B cell (primary cell): ENCODE data around the gene STAB1. TPM values are rescaled to one million over a fixed set of nuclear protein-coding genes. Genes with fewer than 3 reads are reported as not detected.

ENCODE experiments used
- ATAC-seq: fragments of 200-7000 bp; cut with Tn5 transposase; one replicate; pipeline ENCODE4 v1.10.0; 2021; ENCODE audit warnings: low read depth, mild to moderate bottlenecking, moderate number of reproducible peaks, moderate library complexity
- CTCF ChIA-PET: fragments of 350-600 bp; sonication (Branson Sonifier 250); formaldehyde crosslinking; loops from one replicate; lab custom pipeline; 2021; ENCODE audit warnings: antibody characterized with exemption, inconsistent platforms; lab: Charles Lee
- POLR2A ChIA-PET: fragments of 350-600 bp; sonication (Branson Sonifier 250); formaldehyde crosslinking; loops from one replicate; lab custom pipeline; 2021; ENCODE audit warnings: antibody characterized with exemption; lab: Charles Lee
- DNase-seq: peaks from one replicate; pipeline ENCODE4 v3.0.0; 2013
- H2AFZ ChIP-seq: 2 replicates; pipeline ENCODE4 v1.6.1; 2012; ENCODE audit warnings: mild to moderate bottlenecking, low read depth, low read length; ENCODE audit not compliant: insufficient read depth, poor library complexity, severe bottlenecking
- H3K27ac ChIP-seq, 2 donors: 1 replicate in 1 of 2; 2 replicates in 1 of 2; pipeline ENCODE4 v1.5.1; 2012 to 2013; ENCODE audit warnings: low read length in 2 of 2, mild to moderate bottlenecking in 2 of 2, moderate library complexity in 1 of 2
- H3K27me3 ChIP-seq, 4 experiments: fragments of 200-600 bp in 1 of 4; sonication (generic) in 1 of 4; replicated peaks in 1 of 4; 1 replicate in 2 of 4; 2 replicates in 2 of 4; pipeline versions ENCODE4 v1.6.1 to v1.7.0; 2013 to 2016; ENCODE audit warnings: low read length in 3 of 4, mild to moderate bottlenecking in 2 of 4, mixed read lengths in 1 of 4, moderate library complexity in 1 of 4; ENCODE audit not compliant: insufficient read depth in 4 of 4, control insufficient read depth in 3 of 4; ENCODE audit errors: control extremely low read depth in 1 of 4
- H3K36me3 ChIP-seq, 2 experiments: replicated peaks in 1 of 2; 1 replicate in 1 of 2; 2 replicates in 1 of 2; pipeline versions ENCODE4 v1.6.1 to v1.7.1; 2013; ENCODE audit warnings: low read length in 1 of 2; ENCODE audit not compliant: insufficient read depth in 2 of 2, control insufficient read depth in 1 of 2; ENCODE audit errors: control extremely low read depth in 1 of 2, extremely low read depth in 1 of 2
- H3K4me1 ChIP-seq, 2 donors: fragments of 200-600 bp in 1 of 2; sonication (generic) in 1 of 2; 1 replicate in 1 of 2; 2 replicates in 1 of 2; pipeline versions ENCODE4 v1.5.1 to v1.6.1; 2013 to 2017; ENCODE audit warnings: low read length in 2 of 2; ENCODE audit not compliant: control insufficient read depth in 2 of 2, insufficient read depth in 2 of 2
- H3K4me2 ChIP-seq: replicated peaks from 2 replicates; pipeline ENCODE3; 2012; ENCODE audit warnings: mild to moderate bottlenecking, low read depth, low read length; ENCODE audit not compliant: poor library complexity, severe bottlenecking
- H3K4me3 ChIP-seq, 5 experiments: fragments of 200-600 bp in 1 of 5; sonication (generic) in 1 of 5; 1 replicate in 3 of 5; 2 replicates in 2 of 5; pipeline versions ENCODE4 v1.5.1 to v1.7.0; 2011 to 2016; ENCODE audit warnings: low read length in 4 of 5, mild to moderate bottlenecking in 4 of 5, low read depth in 2 of 5, control low read depth in 1 of 5, moderate library complexity in 1 of 5; ENCODE audit not compliant: insufficient read depth in 1 of 5; ENCODE audit errors: control extremely low read depth in 1 of 5, extremely low read depth in 1 of 5
- H3K79me2 ChIP-seq: fragments of 200-600 bp; sonication (generic); one replicate; pipeline ENCODE4 v1.6.0; 2016; ENCODE audit warnings: low read length; ENCODE audit not compliant: control insufficient read depth, insufficient read depth
- H3K9ac ChIP-seq: fragments of 200-600 bp; sonication (generic); 2 replicates; pipeline ENCODE4 v1.6.1; 2017; ENCODE audit warnings: mild to moderate bottlenecking, low read length, moderate library complexity
- H3K9me3 ChIP-seq, 3 donors: one replicate each; pipeline versions ENCODE4 v1.6.1 to v1.7.1; 2013; ENCODE audit warnings: low read length in 2 of 3; ENCODE audit not compliant: control insufficient read depth in 2 of 3, insufficient read depth in 1 of 3; ENCODE audit errors: control extremely low read depth in 1 of 3
- H4K20me1 ChIP-seq: 2 replicates; pipeline ENCODE4 v1.6.0; 2012; ENCODE audit warnings: mild to moderate bottlenecking, low read length; ENCODE audit not compliant: insufficient read depth, control insufficient read depth, poor library complexity, severe bottlenecking
- H3K27ac Mint-ChIP-seq: one replicate; pipeline ENCODE4 v1.8.0; 2021; ENCODE audit warnings: mixed read lengths
- H3K27me3 Mint-ChIP-seq: one replicate; pipeline ENCODE4 v1.8.0; 2021; ENCODE audit warnings: mixed read lengths
- H3K4me1 Mint-ChIP-seq: one replicate; pipeline ENCODE4 v1.8.0; 2021; ENCODE audit warnings: mixed read lengths
- H3K4me3 Mint-ChIP-seq: one replicate; pipeline ENCODE4 v1.8.0; 2021; ENCODE audit warnings: mixed read lengths
- H3K9me3 Mint-ChIP-seq: one replicate; pipeline ENCODE4 v1.8.0; 2022; ENCODE audit warnings: mixed read lengths; ENCODE audit not compliant: insufficient read depth
- CTCF ChIP-seq: fragments of 200-600 bp; IDR thresholded peaks from one replicate; pipeline ENCODE4 v1.8.0; 2022; ENCODE audit warnings: antibody characterized with exemption, mild to moderate bottlenecking
- EZH2 ChIP-seq: IDR thresholded peaks from 2 replicates; pipeline ENCODE4 v1.6.1; 2012; ENCODE audit warnings: borderline replicate concordance, low read depth, mild to moderate bottlenecking, moderate library complexity, low read length; ENCODE audit not compliant: insufficient read depth, poor library complexity, severe bottlenecking
- WGBS: methylation state at CpG from one replicate; pipeline ENCODE4 v1.1.5; 2013; ENCODE audit warnings: missing lambda C conversion rate; ENCODE audit not compliant: insufficient coverage; 5-methylcytosine and 5-hydroxymethylcytosine counted together
- intact Hi-C: fragments of 100-400 bp; cut with micrococcal nuclease; formaldehyde crosslinking; loops from one replicate; pipeline ENCODE4 v1.10.0; 2022
- polyA plus RNA-seq: library from polyadenylated mRNA; depleted of rRNA; stranded (reverse); fragments of >200 nt; gene quantifications from 2 replicates; pipeline ENCODE4 v1.2.3, GENCODE V29; 2012
- total RNA-seq, 2 donors: library from RNA; stranded (reverse); fragments of 120-200 nt in 1 of 2; gene quantifications; 1 replicate in 1 of 2; 2 replicates in 1 of 2; pipeline versions ENCODE4 v1.2.3 to v1.2.4, GENCODE V29; 2013 to 2022

Gene STAB1
- total and polyA plus RNA-seq, 2 donors (not counting 1 experiment from before 2014, with no cell fraction given): 3.8 to 4.5 TPM

DNA sequence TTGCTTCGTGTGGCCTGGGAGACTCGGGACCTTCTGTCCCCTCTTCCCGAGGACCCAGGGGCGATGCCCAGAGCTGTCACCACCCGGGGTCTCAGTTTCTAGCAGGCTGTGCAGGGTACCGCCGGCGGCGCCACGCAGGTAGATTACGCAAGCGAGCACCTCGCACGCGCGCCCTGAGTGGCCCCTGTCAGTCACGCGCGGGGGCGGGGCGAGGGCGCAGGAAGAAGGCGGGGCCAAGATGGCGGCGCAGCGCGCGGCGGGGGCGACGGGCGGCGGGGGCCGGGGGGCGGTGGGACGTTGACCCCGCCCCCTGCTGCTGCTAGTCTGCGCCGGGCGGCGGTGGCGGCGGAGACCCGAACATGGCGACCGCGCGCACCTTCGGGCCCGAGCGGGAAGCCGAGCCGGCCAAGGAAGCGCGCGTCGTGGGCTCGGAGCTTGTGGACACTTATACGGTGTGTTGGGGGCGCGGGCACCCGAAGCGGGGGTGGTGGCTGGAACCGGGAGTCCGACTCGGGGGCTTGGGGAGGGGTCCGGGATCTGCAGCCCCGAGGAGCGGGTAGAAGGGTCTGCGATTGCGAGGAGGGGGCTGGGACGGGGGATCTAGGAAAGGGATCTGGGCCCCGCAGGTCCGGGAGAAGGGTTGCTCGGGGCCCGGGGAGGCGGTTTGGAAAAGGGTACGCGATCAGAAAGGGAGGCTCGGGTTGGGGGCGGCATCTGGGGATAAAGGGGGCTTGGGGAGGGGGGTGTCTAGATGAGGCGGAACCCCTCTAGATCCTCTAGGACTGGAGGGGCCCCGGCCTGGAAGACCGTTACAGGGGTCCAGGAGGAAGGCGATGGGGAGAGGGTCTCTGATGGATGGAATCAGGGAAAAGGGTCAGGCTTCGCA is 39.6 kb upstream of the STAB1 start, which contains the start of gene NISCH:
Gene NISCH (plus strand): TSS at position 322 of the 886 bp plus-strand sequence. CDS start 38 bp downstream, at position 360.
- peak within 1 kb of the TSS; percentile 97 for H2AFZ ChIP-seq

More for the DNA sequence above, 39.6 kb upstream of the STAB1 start, which contains the start of gene NISCH:
- peak within 1 kb of the TSS; percentile 86 for H3K4me2 ChIP-seq
- H3K4me1 ChIP-seq: peaks cover 16 to 27% of the 10 kb centered on the region in 2 donors
- H3K4me1 Mint-ChIP-seq: peaks cover 38% of the 10 kb centered on the region
- intact Hi-C loops: loop anchor here (1.0 to 5.0 kb wide), 4 partner anchors 10 to 232 kb away; partner anchors contain the start of genes GNL3, PBRM1, SEMA3G and TLR9
- H3K27me3 Mint-ChIP-seq: no peaks in the 10 kb centered on the region
- under 1% methylated on average over 86 of the region's 86 CpGs for WGBS
- TF ChIP-seq EZH2 (no peak), CTCF (no peak)
- DNase-seq (peak; percentile 94), ATAC-seq (peak; percentile 97)
- ChIA-PET CTCF (interaction anchor here (0.8 to 5.1 kb wide), 3 partner anchors 9 to 202 kb away, joined by 3 to 23 read pairs (median 3); partner anchors contain the start of gene SEMA3G), POLR2A (interaction anchor here (0.6 kb wide), 1 partner anchor 512 kb away, joined by 3 read pairs; no protein-coding TSS in a partner anchor)
- H3K9me3 Mint-ChIP-seq: no peaks in the 10 kb centered on the region
- H3K36me3 ChIP-seq: peaks cover under 1 to 15% of the 10 kb centered on the region in 2 experiments
- H3K27me3 ChIP-seq: no peaks in the 10 kb centered on the region
- peak within 1 kb of the TSS; percentile 73 for H3K9ac ChIP-seq
- peaks cover 41% of the 10 kb centered on the region for H3K79me2 ChIP-seq
- H3K27ac Mint-ChIP-seq: peak within 1 kb of the TSS; percentile 94
- H3K27ac ChIP-seq: peak within 1 kb of the TSS; percentile 88 to 92
- peak within 1 kb of the TSS; percentile 88 for H3K4me3 Mint-ChIP-seq
- no peaks in the 10 kb centered on the region for H4K20me1 ChIP-seq
- H3K4me3 ChIP-seq: peak within 1 kb of the TSS; percentile 50 to 81 (median 70)
- H3K9me3 ChIP-seq: no peaks in the 10 kb centered on the region
